GM13977 (cell line): ENCODE results near the gene RAP1A.

ENCODE experiments used
- DNase-seq: peaks from one replicate; pipeline ENCODE4 v3.0.0; 2012; ENCODE audit warnings: low spot score
- in situ Hi-C: fragments of 300-500 bp; cut with MboI; formaldehyde crosslinking; loops from one replicate; pipeline ENCODE4 v1.12.0; 2022; ENCODE audit warnings: low sequenced_read_pairs, low pct_unique_long_range_greater_than_20kb, mixed read lengths, inconsistent platforms; ENCODE audit not compliant: unreplicated experiment
- TF ChIP-seq, protein P1 (sequence below): IDR thresholded peaks from 2 replicates; pipeline ENCODE4 v1.5.1; 2012; ENCODE audit warnings: mild to moderate bottlenecking, control low read depth; ENCODE audit not compliant: insufficient read depth; ENCODE audit errors: extremely low read depth, missing control alignments

RAP1A gene

GRCh38 chr1:111756124-111756513, 136.5 kb downstream of the RAP1A start:
- DNase-seq = no peak
- in situ Hi-C loops = loop anchor here (25.0 kb wide), 1 partner anchor 544 kb away; the partner anchor contains the start of gene DENND2D
- TF ChIP-seq, protein P1, sequence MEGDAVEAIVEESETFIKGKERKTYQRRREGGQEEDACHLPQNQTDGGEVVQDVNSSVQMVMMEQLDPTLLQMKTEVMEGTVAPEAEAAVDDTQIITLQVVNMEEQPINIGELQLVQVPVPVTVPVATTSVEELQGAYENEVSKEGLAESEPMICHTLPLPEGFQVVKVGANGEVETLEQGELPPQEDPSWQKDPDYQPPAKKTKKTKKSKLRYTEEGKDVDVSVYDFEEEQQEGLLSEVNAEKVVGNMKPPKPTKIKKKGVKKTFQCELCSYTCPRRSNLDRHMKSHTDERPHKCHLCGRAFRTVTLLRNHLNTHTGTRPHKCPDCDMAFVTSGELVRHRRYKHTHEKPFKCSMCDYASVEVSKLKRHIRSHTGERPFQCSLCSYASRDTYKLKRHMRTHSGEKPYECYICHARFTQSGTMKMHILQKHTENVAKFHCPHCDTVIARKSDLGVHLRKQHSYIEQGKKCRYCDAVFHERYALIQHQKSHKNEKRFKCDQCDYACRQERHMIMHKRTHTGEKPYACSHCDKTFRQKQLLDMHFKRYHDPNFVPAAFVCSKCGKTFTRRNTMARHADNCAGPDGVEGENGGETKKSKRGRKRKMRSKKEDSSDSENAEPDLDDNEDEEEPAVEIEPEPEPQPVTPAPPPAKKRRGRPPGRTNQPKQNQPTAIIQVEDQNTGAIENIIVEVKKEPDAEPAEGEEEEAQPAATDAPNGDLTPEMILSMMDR = no peak

GRCh38 chr1:111758373-111758772, 138.8 kb downstream of the RAP1A start:
- in situ Hi-C loops = loop anchor here (25.0 kb wide), 1 partner anchor 546 kb away; the partner anchor contains the start of gene DENND2D
- TF ChIP-seq, protein P1 = no peak

GRCh38 chr1:111761717-111762116, 142.1 kb downstream of the RAP1A start:
- TF ChIP-seq, protein P1 = no peak
- no peak for DNase-seq
- in situ Hi-C loops = loop anchor here (10.0 to 25.0 kb wide), 2 partner anchors 267 to 549 kb away; partner anchors contain the start of gene DENND2D

More at GRCh38 chr1:111758373-111758772, 138.8 kb downstream of the RAP1A start:
- no peak for DNase-seq

DNA sequence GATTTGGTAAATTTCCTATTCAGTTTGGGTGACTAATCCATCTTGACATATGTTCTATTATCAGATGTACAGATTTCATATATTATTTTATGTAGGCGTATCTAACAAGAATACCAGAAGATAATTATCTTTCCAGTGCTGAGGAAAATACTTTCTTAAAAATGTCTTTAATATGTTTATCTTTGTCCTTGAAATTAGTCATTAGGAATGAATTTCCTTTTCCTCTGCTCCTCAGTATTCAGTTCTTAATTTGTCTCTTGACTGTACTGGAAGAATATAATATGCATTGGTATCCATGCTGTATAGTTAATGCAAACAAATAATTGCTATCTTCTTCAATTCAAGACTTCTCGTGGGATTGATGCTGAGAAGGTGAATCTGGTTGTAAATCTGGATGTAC, 142.7 kb downstream of the RAP1A start:
- in situ Hi-C loops = loop anchor here (10.0 to 25.0 kb wide), 2 partner anchors 268 to 550 kb away; partner anchors contain the start of gene DENND2D

More for the DNA sequence above, 142.7 kb downstream of the RAP1A start:
- DNase-seq = no peak
- TF ChIP-seq, protein P1 = no peak
